Measurements from ENCODE around the gene PACSIN1.

GRCh38 chr6:34487536-34487935 lies 21.7 kb downstream of the PACSIN1 start:
- TF ChIP-seq POLR2A (IDR thresholded peaks at IDR 0.05) (no peak), CTCF (IDR thresholded peaks at IDR 0.05) (no peak), EP300 (IDR thresholded peaks at IDR 0.05) (no peak), POLR2AphosphoS5 (IDR thresholded peaks at IDR 0.05) (no peak)
